HEK293 (cell line): ENCODE data around the gene MSANTD3.

Experiments
- CTCF ChIA-PET: fragments of 350-600 bp; formaldehyde crosslinking; extraction: SDS; loops from one replicate; lab custom pipeline; 2021; ENCODE audit warnings: antibody characterized with exemption; lab: Yijun Ruan, JAX
- POLR2A ChIA-PET: fragments of 300-600 bp; formaldehyde crosslinking; extraction: SDS; loops from one replicate; lab custom pipeline; 2020; ENCODE audit warnings: antibody characterized with exemption, inconsistent platforms; lab: Yijun Ruan, JAX
- H3K27ac ChIP-seq: fragments of 200-500 bp; sonication (Bioruptor generic); 2 replicates; pipeline ENCODE4 v1.5.1; 2014; ENCODE audit warnings: low read depth, low read length, control low read depth, inconsistent platforms; ENCODE audit errors: extremely low read depth
- H3K36me3 ChIP-seq, 2 experiments: fragments of 200-500 bp in 1 of 2; sonication (Bioruptor generic) in 1 of 2; 1 replicate in 1 of 2; 2 replicates in 1 of 2; pipeline ENCODE4 v1.5.1; 2014 to 2017; ENCODE audit warnings: inconsistent platforms in 2 of 2, low read length in 2 of 2; ENCODE audit not compliant: control insufficient read depth in 2 of 2, insufficient read depth in 1 of 2
- H3K4me1 ChIP-seq: fragments of 200-500 bp; sonication (Bioruptor generic); 2 replicates; pipeline ENCODE4 v1.5.1; 2014; ENCODE audit warnings: mild to moderate bottlenecking, low read length, inconsistent platforms; ENCODE audit not compliant: control insufficient read depth, insufficient read depth
- H3K4me3 ChIP-seq: 2 replicates; pipeline ENCODE4 v1.5.1; 2011; ENCODE audit warnings: low read depth, mild to moderate bottlenecking, control low read depth, low read length, moderate library complexity
- H3K9me3 ChIP-seq: fragments of 200-500 bp; sonication (Bioruptor generic); 2 replicates; pipeline ENCODE4 v1.5.1; 2014; ENCODE audit warnings: low read depth, low read length, inconsistent platforms; ENCODE audit not compliant: control insufficient read depth, insufficient read depth
- KLF9 ChIP-seq: fragments of 450-650 bp; formaldehyde crosslinking; IDR thresholded peaks from 2 replicates; pipeline ENCODE4 v1.5.1; 2016; ENCODE audit warnings: missing biosample characterization, missing genetic modification characterization, low read depth
- PATZ1 ChIP-seq: fragments of 450-650 bp; formaldehyde crosslinking; IDR thresholded peaks from 2 replicates; pipeline ENCODE4 v1.5.1; 2016; ENCODE audit warnings: missing biosample characterization, missing genetic modification characterization
- SP3 ChIP-seq: fragments of 450-650 bp; formaldehyde crosslinking; IDR thresholded peaks from 2 replicates; pipeline ENCODE4 v1.5.1; 2016; ENCODE audit warnings: missing biosample characterization, missing genetic modification characterization
- ZBTB20 ChIP-seq: fragments of 450-650 bp; formaldehyde crosslinking; IDR thresholded peaks from 2 replicates; pipeline ENCODE4 v1.5.1; 2016; ENCODE audit warnings: missing biosample characterization, missing genetic modification characterization
- ZBTB26 ChIP-seq: fragments of 450-650 bp; formaldehyde crosslinking; optimal IDR thresholded peaks from 2 replicates; pipeline ENCODE3; 2016; ENCODE audit warnings: missing biosample characterization, mild to moderate bottlenecking, missing genetic modification characterization
- ZFHX2 ChIP-seq: fragments of 450-650 bp; formaldehyde crosslinking; conservative IDR thresholded peaks from 2 replicates; pipeline ENCODE4 v1.5.1; 2016; ENCODE audit warnings: missing biosample characterization, missing genetic modification characterization
- ZNF140 ChIP-seq: fragments of 450-650 bp; formaldehyde crosslinking; IDR thresholded peaks from 2 replicates; pipeline ENCODE4 v1.5.1; 2016; ENCODE audit warnings: missing biosample characterization, missing genetic modification characterization
- ZNF2 ChIP-seq: fragments of 450-650 bp; formaldehyde crosslinking; IDR thresholded peaks from 2 replicates; pipeline ENCODE4 v1.5.1; 2016; ENCODE audit warnings: missing biosample characterization, missing genetic modification characterization
- ZNF26 ChIP-seq: fragments of 450-650 bp; formaldehyde crosslinking; IDR thresholded peaks from 2 replicates; pipeline ENCODE4 v1.5.1; 2016; ENCODE audit warnings: missing biosample characterization, missing genetic modification characterization
- ZNF280C ChIP-seq: fragments of 450-650 bp; formaldehyde crosslinking; IDR thresholded peaks from 2 replicates; pipeline ENCODE4 v1.5.1; 2016; ENCODE audit warnings: missing biosample characterization, missing genetic modification characterization
- ZNF335 ChIP-seq: fragments of 450-650 bp; formaldehyde crosslinking; conservative IDR thresholded peaks from 2 replicates; pipeline ENCODE4 v1.5.1; 2016; ENCODE audit warnings: missing biosample characterization, missing genetic modification characterization
- ZNF501 ChIP-seq: fragments of 450-650 bp; formaldehyde crosslinking; IDR thresholded peaks from 2 replicates; pipeline ENCODE4 v1.5.1; 2016; ENCODE audit warnings: missing biosample characterization, missing genetic modification characterization
- ZNF701 ChIP-seq: fragments of 450-650 bp; formaldehyde crosslinking; IDR thresholded peaks from 2 replicates; pipeline ENCODE4 v1.5.1; 2016; ENCODE audit warnings: missing biosample characterization, missing genetic modification characterization
- ZNF776 ChIP-seq: fragments of 450-650 bp; formaldehyde crosslinking; IDR thresholded peaks from 2 replicates; pipeline ENCODE4 v1.5.0; 2017; ENCODE audit warnings: missing biosample characterization, missing genetic modification characterization, borderline replicate concordance
- ZNF777 ChIP-seq: fragments of 450-650 bp; formaldehyde crosslinking; IDR thresholded peaks from 2 replicates; pipeline ENCODE4 v1.5.1; 2017; ENCODE audit warnings: missing biosample characterization, missing genetic modification characterization, borderline replicate concordance
- ZSCAN4 ChIP-seq: fragments of 450-650 bp; formaldehyde crosslinking; IDR thresholded peaks from 2 replicates; pipeline ENCODE4 v1.5.1; 2017; ENCODE audit warnings: missing biosample characterization, missing genetic modification characterization

Gene MSANTD3

GRCh38 chr9:100474082-100474923 is 47.4 kb downstream of the MSANTD3 start:
- POLR2A ChIA-PET, result no interaction called here
- 0 out of 2 replicates have a peak overlapping the region, but pooled peaks have one; percentile 54 for H3K27ac ChIP-seq
- peak; percentile 20 for TF ChIP-seq ZBTB26 (tag by site-specific recombination)
- TF ChIP-seq ZNF701 (tag by site-specific recombination), result no peak
- 0 out of 2 replicates have a peak, but pooled peaks have one; percentile 3 for TF ChIP-seq KLF9
- TF ChIP-seq SP3 (tag by site-specific recombination), result 0 out of 2 replicates have a peak, but pooled peaks have one; percentile 21
- TF ChIP-seq ZFHX2, result peak; percentile 4; the same call in 1 of the 2 replicates
- peak; percentile 70 for TF ChIP-seq ZBTB20 (tag by site-specific recombination)
- 0 out of 2 replicates have a peak, but pooled peaks have one; percentile 27 for TF ChIP-seq ZNF2 (tag by site-specific recombination)
- no peak for TF ChIP-seq ZNF280C (tag by site-specific recombination)
- peak; percentile 44; the same call in 1 of the 2 replicates for TF ChIP-seq ZSCAN4 (tag by site-specific recombination)
- TF ChIP-seq ZNF335, result 0 out of 2 replicates have a peak, but pooled peaks have one; percentile 2
- no peak for TF ChIP-seq ZNF777 (tag by site-specific recombination)
- TF ChIP-seq PATZ1 (tag by site-specific recombination), result peak; percentile 50; the same call in 1 of the 2 replicates
- TF ChIP-seq ZNF501, result no peak
- no peak for TF ChIP-seq ZNF776 (tag by site-specific recombination)
- peak overlapping the region; percentile 91 for H3K4me3 ChIP-seq
- no peaks in the 10 kb centered on the region for H3K9me3 ChIP-seq
- H3K36me3 ChIP-seq, result no peaks in the 10 kb centered on the region
- CTCF ChIA-PET, result interaction anchor here (0.7 kb wide), 1 partner anchor 121 kb away, joined by 3 read pairs; no protein-coding TSS in a partner anchor
- H3K4me1 ChIP-seq, result peaks cover 8% of the 10 kb centered on the region; the same call in 1 of the 2 replicates

GRCh38 chr9:100474924-100475276 is 48.0 kb downstream of the MSANTD3 start:
- TF ChIP-seq ZNF140 (tag by site-specific recombination) (no peak), ZNF26 (tag by site-specific recombination) (no peak)
- no peak overlapping the region for H3K27ac ChIP-seq
- CTCF ChIA-PET, result interaction anchor here (0.7 kb wide), 1 partner anchor 120 kb away, joined by 3 read pairs; no protein-coding TSS in a partner anchor

More at GRCh38 chr9:100474924-100475276, 48.0 kb downstream of the MSANTD3 start:
- POLR2A ChIA-PET, result no interaction called here
- no peak overlapping the region for H3K4me3 ChIP-seq
- no peaks in the 10 kb centered on the region for H3K9me3 ChIP-seq
- no peaks in the 10 kb centered on the region for H3K36me3 ChIP-seq
- peaks cover 5% of the 10 kb centered on the region; the same call in 1 of the 2 replicates for H3K4me1 ChIP-seq
